Endothelial cell of umbilical vein (primary cell): Measurements from ENCODE around the gene FBXL13. TPM values are rescaled to one million over a fixed set of nuclear protein-coding genes. Genes with fewer than 3 reads are reported as not detected.
A peak's percentile ranks its signal among the peaks of the same experiment; 100 is the strongest.

ENCODE experiments used
- BruUV-seq: library from RNA; stranded (reverse); fragments of 400-500 nt; replicated peaks from 2 replicates; lab custom pipeline; 2021; lab: Mats Ljungman, UMichigan
- CTCF ChIA-PET: fragments of 300-600, 350-600 bp; sonication (Branson Sonifier 250); formaldehyde crosslinking; loops from one replicate; lab custom pipeline; 2021; ENCODE audit warnings: antibody characterized with exemption, inconsistent platforms; lab: Charles Lee
- POLR2A ChIA-PET: fragments of 300-600, 350-600 bp; sonication (Branson Sonifier 250); formaldehyde crosslinking; loops from one replicate; lab custom pipeline; 2021; ENCODE audit warnings: antibody characterized with exemption, inconsistent platforms; lab: Charles Lee
- DNase-seq: peaks from one replicate; pipeline ENCODE4 v3.0.0-alpha.2; 2011; ENCODE audit warnings: low read depth, low spot score
- FAIRE-seq: peaks from 2 replicates; lab custom pipeline; 2011; peaks lifted over from hg19 to GRCh38; lab: Jason Lieb, UNC
- H2AFZ ChIP-seq: 2 replicates; pipeline ENCODE4 v1.6.0; 2012; ENCODE audit warnings: low read depth, low read length, control low read depth, inconsistent platforms
- H3K27ac ChIP-seq: 2 replicates; pipeline ENCODE4 v1.5.1; 2011; ENCODE audit warnings: low read depth, mild to moderate bottlenecking, control low read depth, low read length, moderate library complexity; ENCODE audit not compliant: insufficient read depth
- H3K27me3 ChIP-seq, 2 experiments: 2 replicates each; pipeline versions ENCODE4 v1.6.0 to v1.6.1; 2011; ENCODE audit warnings: low read length in 2 of 2, mixed read lengths in 1 of 2; ENCODE audit not compliant: control insufficient read depth in 2 of 2, insufficient read depth in 2 of 2
- H3K36me3 ChIP-seq, 2 experiments: 2 replicates in 1 of 2; 3 replicates in 1 of 2; pipeline ENCODE4 v1.5.1; 2011; ENCODE audit warnings: low read length in 2 of 2, mild to moderate bottlenecking in 1 of 2, moderate library complexity in 1 of 2; ENCODE audit not compliant: control insufficient read depth in 2 of 2, insufficient read depth in 2 of 2; ENCODE audit errors: extremely low read depth in 1 of 2
- H3K4me1 ChIP-seq: 3 replicates; pipeline ENCODE4 v1.5.1; 2011; ENCODE audit warnings: mild to moderate bottlenecking, low read length; ENCODE audit not compliant: control insufficient read depth, insufficient read depth; ENCODE audit errors: extremely low read depth
- H3K4me2 ChIP-seq: 2 replicates; pipeline ENCODE4 v1.6.1; 2011; ENCODE audit warnings: low read length, control low read depth, mixed read lengths; ENCODE audit not compliant: insufficient read depth
- H3K4me3 ChIP-seq, 3 experiments: fragments of 200-600 bp in 1 of 3; sonication (generic), shearing (Covaris generic) in 1 of 3; replicated peaks in 1 of 3; 2 replicates each; pipeline ENCODE4 v1.5.1; 2011 to 2016; ENCODE audit warnings: control low read depth in 3 of 3, low read length in 3 of 3, mild to moderate bottlenecking in 2 of 3, inconsistent platforms in 1 of 3, low read depth in 1 of 3, moderate library complexity in 1 of 3; ENCODE audit not compliant: insufficient read depth in 1 of 3
- H3K79me2 ChIP-seq: 2 replicates; pipeline ENCODE4 v1.6.0; 2012; ENCODE audit warnings: low read length, inconsistent platforms; ENCODE audit not compliant: control insufficient read depth, insufficient read depth
- H3K9ac ChIP-seq: replicated peaks from 2 replicates; pipeline ENCODE3; 2011; ENCODE audit warnings: low read length, control low read depth; ENCODE audit not compliant: insufficient read depth; ENCODE audit errors: extremely low read depth
- H3K9me1 ChIP-seq: replicated peaks from 3 replicates; pipeline ENCODE4 v1.6.0; 2011; ENCODE audit warnings: mild to moderate bottlenecking, low read length; ENCODE audit not compliant: control insufficient read depth, insufficient read depth; ENCODE audit errors: extremely low read depth
- H3K9me3 ChIP-seq: replicated peaks from 2 replicates; pipeline ENCODE4 v1.5.1; 2012; ENCODE audit warnings: low read length, inconsistent platforms; ENCODE audit not compliant: control insufficient read depth, insufficient read depth
- H4K20me1 ChIP-seq: replicated peaks from 2 replicates; pipeline ENCODE3; 2011; ENCODE audit warnings: mild to moderate bottlenecking, low read length; ENCODE audit not compliant: control insufficient read depth, insufficient read depth; ENCODE audit errors: extremely low read depth
- CTCF ChIP-seq, 2 donors: IDR thresholded peaks; 1 replicate in 1 of 2; 2 replicates in 1 of 2; pipeline ENCODE4 v1.5.1; 2011; ENCODE audit warnings: low read length in 2 of 2, mild to moderate bottlenecking in 2 of 2, moderate library complexity in 2 of 2, control low read depth in 1 of 2, inconsistent platforms in 1 of 2, low read depth in 1 of 2; ENCODE audit not compliant: insufficient read depth in 1 of 2; ENCODE audit errors: extremely low read depth in 1 of 2
- EZH2 ChIP-seq: IDR thresholded peaks from 2 replicates; pipeline ENCODE4 v1.6.1; 2012; ENCODE audit warnings: borderline replicate concordance, low read depth, mild to moderate bottlenecking, moderate library complexity, low read length, inconsistent platforms; ENCODE audit not compliant: severe bottlenecking
- FOS ChIP-seq: IDR thresholded peaks from 2 replicates; pipeline ENCODE4 v1.6.1; 2011; ENCODE audit warnings: mild to moderate bottlenecking, low read length, moderate library complexity, borderline replicate concordance; ENCODE audit not compliant: insufficient read depth
- GATA2 ChIP-seq: IDR thresholded peaks from 2 replicates; pipeline ENCODE4 v1.7.0; 2011; ENCODE audit warnings: low read depth, mild to moderate bottlenecking, moderate library complexity, mixed read lengths, low read length; ENCODE audit not compliant: insufficient read length, insufficient read depth
- JUN ChIP-seq: IDR thresholded peaks from 2 replicates; pipeline ENCODE4 v1.6.1; 2011; ENCODE audit warnings: borderline replicate concordance, low read depth; ENCODE audit not compliant: insufficient read length, insufficient read depth
- MAX ChIP-seq: IDR thresholded peaks from 2 replicates; pipeline ENCODE4 v1.6.1; 2011; ENCODE audit not compliant: insufficient read depth, insufficient read length
- MYC ChIP-seq: IDR thresholded peaks from one replicate; pipeline ENCODE4 v1.6.1; 2011; ENCODE audit warnings: mild to moderate bottlenecking, low read depth, low read length
- POLR2A ChIP-seq: IDR thresholded peaks from 2 replicates; pipeline ENCODE4 v1.6.1; 2012; ENCODE audit warnings: low read depth, mild to moderate bottlenecking, control low read depth, low read length
- POLR2AphosphoS5 ChIP-seq: IDR thresholded peaks from 2 replicates; pipeline ENCODE4 v1.6.1; 2012; ENCODE audit warnings: low read depth, mild to moderate bottlenecking, control low read depth, low read length, moderate library complexity; ENCODE audit not compliant: insufficient read depth
- dilution Hi-C: fragments of 300-500 bp; cut with MboI; formaldehyde crosslinking; loops from one replicate; pipeline ENCODE4 v1.15.0; 2019; ENCODE audit warnings: low sequenced_read_pairs; ENCODE audit not compliant: extremely low pct_ligation_motif_present
- intact Hi-C: fragments of 100-400 bp; cut with micrococcal nuclease; formaldehyde crosslinking; loops from one replicate; pipeline ENCODE4 v1.10.0; 2022
- polyA plus RNA-seq, 4 experiments: library from polyadenylated mRNA; depleted of rRNA in 3 of 4; stranded (reverse) in 3 of 4; unstranded in 1 of 4; fragments of >200 nt; gene quantifications; 2 replicates each; pipeline versions ENCODE4 v1.2.1 to v1.2.3, GENCODE V29; 2011 to 2012; ENCODE audit warnings: missing spikeins in 1 of 4
- total RNA-seq: library from RNA; stranded (reverse); gene quantifications from 2 replicates; pipeline ENCODE4 v1.2.3, GENCODE V29; 2021

FBXL13 gene
- total and polyA plus RNA-seq, 2 donors (not counting 3 experiments of a cell fraction or from before 2014, with no cell fraction given) = 3.9 to 4.6 TPM

GRCh38 chr7:103076764-103077163 lies 2.2 kb upstream of the FBXL13 start:
- no peaks in the 10 kb centered on the region for H3K36me3 ChIP-seq
- dilution Hi-C loops = no loop called here
- BruUV-seq = no TSS peak
- H3K79me2 ChIP-seq = peaks cover 36% of the 10 kb centered on the region
- H3K27ac ChIP-seq = no peak overlapping the region
- H3K27me3 ChIP-seq = no peaks in the 10 kb centered on the region
- peaks cover 17% of the 10 kb centered on the region for H3K4me1 ChIP-seq
- FAIRE-seq (peak; percentile 33), DNase-seq (no peak)
- no peak overlapping the region for H2AFZ ChIP-seq
- H3K9me3 ChIP-seq = no peaks in the 10 kb centered on the region
- intact Hi-C loops = no loop called here
- H3K4me3 ChIP-seq = no peak overlapping the region
- H3K9ac ChIP-seq = no peak overlapping the region
- H3K4me2 ChIP-seq = no peak overlapping the region
- no peaks in the 10 kb centered on the region for H3K9me1 ChIP-seq
- TF ChIP-seq JUN (no peak), MYC (no peak), GATA2 (no peak), EZH2 (no peak), FOS (no peak)
- H4K20me1 ChIP-seq = no peaks in the 10 kb centered on the region
- POLR2A ChIA-PET = no interaction called here
- CTCF ChIA-PET = interaction anchor here (1.9 kb wide), 1 partner anchor 15 kb away, joined by 7 read pairs; no protein-coding TSS in a partner anchor

- peak overlapping the region; percentile 93 for H2AFZ ChIP-seq
- dilution Hi-C loops (no loop called here), intact Hi-C loops (loop anchor here (2.0 kb wide), 1 partner anchor 269 kb away; the partner anchor contains the start of gene DNAJC2)
- TF ChIP-seq MYC (no peak), MAX (no peak), GATA2 (no peak), POLR2AphosphoS5 (no peak), JUN (no peak), POLR2A (no peak), FOS (no peak), EZH2 (no peak), CTCF (IDR thresholded peaks at IDR 0.05; ENCODE audit: extremely low read depth in 1 of 2, insufficient read depth in 1 of 2, low read depth in 1 of 2, low read length in 2 of 2) (no peak)
- peak overlapping the region; percentile 92 for H3K9ac ChIP-seq
- ChIA-PET POLR2A (interaction anchor here (0.8 to 1.0 kb wide), 2 partner anchors 10 to 327 kb away, joined by 3 to 6 read pairs; partner anchors contain the start of gene FAM185A), CTCF (interaction anchor here (1.0 to 2.1 kb wide), 12 partner anchors 9 to 327 kb away, joined by 3 to 27 read pairs (median 5); partner anchors contain the start of genes FAM185A and NAPEPLD)
- H3K79me2 ChIP-seq = peaks cover 33% of the 10 kb centered on the region
- peak overlapping the region; percentile 40 for H3K27ac ChIP-seq
- peak overlapping the region; percentile 80 for H3K4me2 ChIP-seq
- peak overlapping the region; percentile 49 to 76 (median 65) for H3K4me3 ChIP-seq
- DNase-seq = peak; percentile 63
- no peak for FAIRE-seq
- H3K9me3 ChIP-seq = no peaks in the 10 kb centered on the region
- TSS peak; percentile 56 for BruUV-seq
- peaks cover 17% of the 10 kb centered on the region for H3K4me1 ChIP-seq
- H3K36me3 ChIP-seq = no peaks in the 10 kb centered on the region
- no peaks in the 10 kb centered on the region for H3K27me3 ChIP-seq
- H3K9me1 ChIP-seq = no peaks in the 10 kb centered on the region
- H4K20me1 ChIP-seq = no peaks in the 10 kb centered on the region
Measured at GRCh38 chr7:103075337-103075918, 832 bp upstream of the FBXL13 start.
